ENCODE results near the gene SREK1. TPM values are rescaled to one million over a fixed set of nuclear protein-coding genes. Genes with fewer than 3 reads are reported as not detected.

The SREK1 gene
- total RNA-seq, result 19.0 and 27.5 TPM in 2 replicates

GRCh38 chr5:66144074-66144833 lies at the start of gene SREK1:
Gene SREK1 (plus strand): TSS chr5:66144300. CDS start chr5:66144377, 77 bp downstream.
- peak; percentile 48 for DNase-seq (ENCODE audit: low read depth)
- peak within 1 kb of the TSS; percentile 92 for H3K4me3 ChIP-seq (ENCODE audit: low read depth, low read length)
- no peak for TF ChIP-seq CTCF (conservative IDR thresholded peaks at IDR 0.05; ENCODE audit: low read depth, low read length)

- no peak for TF ChIP-seq CTCF (conservative IDR thresholded peaks at IDR 0.05; ENCODE audit: low read depth, low read length)
- DNase-seq (ENCODE audit: low read depth), result no peak
- H3K4me3 ChIP-seq (ENCODE audit: low read depth, low read length), result no peak overlapping the region
Observed at GRCh38 chr5:66100851-66101250, 43.2 kb upstream of the SREK1 start.

- TF ChIP-seq CTCF (conservative IDR thresholded peaks at IDR 0.05; ENCODE audit: low read depth, low read length), result no peak
- DNase-seq (ENCODE audit: low read depth), result peak; percentile 16
- no peak overlapping the region for H3K4me3 ChIP-seq (ENCODE audit: low read depth, low read length)
Observed at GRCh38 chr5:66113160-66113559, 30.9 kb upstream of the SREK1 start.

- no peak for DNase-seq (ENCODE audit: low read depth)
- TF ChIP-seq CTCF (conservative IDR thresholded peaks at IDR 0.05; ENCODE audit: low read depth, low read length), result no peak
- H3K4me3 ChIP-seq (ENCODE audit: low read depth, low read length), result no peak overlapping the region
Observed at GRCh38 chr5:66118304-66118703, 25.8 kb upstream of the SREK1 start.

- DNase-seq (ENCODE audit: low read depth), result no peak
- H3K4me3 ChIP-seq (ENCODE audit: low read depth, low read length), result no peak overlapping the region
- no peak for TF ChIP-seq CTCF (conservative IDR thresholded peaks at IDR 0.05; ENCODE audit: low read depth, low read length)
Observed at GRCh38 chr5:66122379-66123034, 21.6 kb upstream of the SREK1 start.

GRCh38 chr5:66129144-66129543 lies 15.0 kb upstream of the SREK1 start:
- TF ChIP-seq CTCF (conservative IDR thresholded peaks at IDR 0.05; ENCODE audit: low read depth, low read length), result no peak
- no peak overlapping the region for H3K4me3 ChIP-seq (ENCODE audit: low read depth, low read length)

More at GRCh38 chr5:66129144-66129543, 15.0 kb upstream of the SREK1 start:
- no peak for DNase-seq (ENCODE audit: low read depth)

Measured in epithelial cell of proximal tubule (primary cell).